Endodermal cell (in vitro differentiated cells): ENCODE results near the gene GABBR1. TPM values are rescaled to one million over a fixed set of nuclear protein-coding genes. Genes with fewer than 3 reads are reported as not detected.

Experiments used
- DNase-seq: peaks from one replicate; pipeline ENCODE4 v3.0.0-alpha.2; 2017
- H3K27ac ChIP-seq: 2 replicates; pipeline ENCODE4 v1.5.1; 2013; ENCODE audit warnings: mild to moderate bottlenecking, low read depth, low read length, moderate library complexity
- H3K27me3 ChIP-seq: 2 replicates; pipeline ENCODE4 v1.6.1; 2013; ENCODE audit warnings: mild to moderate bottlenecking, low read length, moderate library complexity; ENCODE audit not compliant: insufficient read depth, control insufficient read depth, poor library complexity, severe bottlenecking
- H3K36me3 ChIP-seq: 2 replicates; pipeline ENCODE4 v1.7.0; 2013; ENCODE audit warnings: mild to moderate bottlenecking, low read length, moderate library complexity; ENCODE audit not compliant: control insufficient read depth, insufficient read depth
- H3K4me1 ChIP-seq: one replicate; pipeline ENCODE4 v1.7.0; 2013; ENCODE audit warnings: low read length; ENCODE audit not compliant: control insufficient read depth, insufficient read depth
- H3K4me3 ChIP-seq: 2 replicates; pipeline ENCODE4 v1.5.1; 2013; ENCODE audit warnings: mild to moderate bottlenecking, low read length, moderate library complexity
- H3K9ac ChIP-seq: 2 replicates; pipeline ENCODE4 v1.6.1; 2013; ENCODE audit warnings: mild to moderate bottlenecking, low read length, moderate library complexity; ENCODE audit not compliant: poor library complexity, severe bottlenecking; ENCODE audit errors: extremely low read depth
- H3K9me3 ChIP-seq: 2 replicates; pipeline ENCODE4 v1.6.1; 2013; ENCODE audit warnings: mild to moderate bottlenecking, low read length, moderate library complexity; ENCODE audit not compliant: control insufficient read depth
- H3K27ac Mint-ChIP-seq: 2 replicates; pipeline ENCODE4 v1.8.0; 2020; ENCODE audit warnings: mixed read lengths
- H3K27me3 Mint-ChIP-seq: 2 replicates; pipeline ENCODE4 v1.8.0; 2021; ENCODE audit warnings: mild to moderate bottlenecking, mixed read lengths; ENCODE audit not compliant: insufficient read depth
- H3K36me3 Mint-ChIP-seq: 2 replicates; pipeline ENCODE4 v1.8.0; 2020; ENCODE audit warnings: low read depth, mixed read lengths
- H3K4me1 Mint-ChIP-seq: 2 replicates; pipeline ENCODE4 v1.8.0; 2020; ENCODE audit warnings: mixed read lengths
- H3K4me3 Mint-ChIP-seq: 2 replicates; pipeline ENCODE4 v1.8.0; 2020; ENCODE audit warnings: mild to moderate bottlenecking, moderate library complexity, mixed read lengths
- H3K9me3 Mint-ChIP-seq: 2 replicates; pipeline ENCODE4 v1.8.0; 2020; ENCODE audit warnings: mild to moderate bottlenecking, mixed read lengths
- WGBS, 2 experiments: methylation state at CpG; one replicate each; pipeline versions ENCODE4 v1.1.5 to v1.1.7; 2013; ENCODE audit warnings: missing lambda C conversion rate in 2 of 2, mixed read lengths in 1 of 2; ENCODE audit not compliant: insufficient coverage in 1 of 2, insufficient read length in 1 of 2; 5-methylcytosine and 5-hydroxymethylcytosine counted together
- total RNA-seq, 2 donors: library from RNA; stranded (reverse); fragmentation: NEBNext Ultra II Directional in 1 of 2; extraction: Animal tissue kit (Norgen Biotek cat#: 25700) in 1 of 2; gene quantifications; 2 replicates in 1 of 2; 3 replicates in 1 of 2; pipeline ENCODE4 v1.2.1, GENCODE V29; 2021
- TF ChIP-seq, protein P1 (sequence below): fragments of 200-600 bp; sonication (generic); conservative IDR thresholded peaks from 2 replicates; pipeline ENCODE4 v1.5.0; 2021; ENCODE audit warnings: antibody characterized with exemption, mild to moderate bottlenecking

The GABBR1 gene
- total RNA-seq, 2 donors from 2014 or later, result 81.8 to 99.1 TPM

DNA sequence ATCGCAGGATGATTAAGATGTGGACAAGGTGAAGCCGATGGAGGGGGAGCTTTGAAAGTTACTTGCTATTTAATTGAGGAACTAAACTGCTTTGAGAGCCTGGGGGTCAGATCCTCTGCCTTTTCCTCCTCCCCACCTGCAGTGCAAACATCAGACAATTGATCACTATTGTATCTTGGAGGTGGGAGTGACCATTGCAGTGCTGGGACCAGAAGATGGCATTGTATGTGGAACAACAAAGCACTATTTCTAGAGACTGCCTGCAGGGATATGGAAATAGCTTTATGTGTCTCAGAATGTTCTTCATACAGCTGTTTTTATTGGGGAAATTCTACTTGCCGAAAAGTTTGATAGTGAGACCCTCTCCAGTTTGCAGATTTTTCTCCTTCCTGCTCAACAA is 28.1 kb upstream of the GABBR1 start:
- TF ChIP-seq, protein P1, sequence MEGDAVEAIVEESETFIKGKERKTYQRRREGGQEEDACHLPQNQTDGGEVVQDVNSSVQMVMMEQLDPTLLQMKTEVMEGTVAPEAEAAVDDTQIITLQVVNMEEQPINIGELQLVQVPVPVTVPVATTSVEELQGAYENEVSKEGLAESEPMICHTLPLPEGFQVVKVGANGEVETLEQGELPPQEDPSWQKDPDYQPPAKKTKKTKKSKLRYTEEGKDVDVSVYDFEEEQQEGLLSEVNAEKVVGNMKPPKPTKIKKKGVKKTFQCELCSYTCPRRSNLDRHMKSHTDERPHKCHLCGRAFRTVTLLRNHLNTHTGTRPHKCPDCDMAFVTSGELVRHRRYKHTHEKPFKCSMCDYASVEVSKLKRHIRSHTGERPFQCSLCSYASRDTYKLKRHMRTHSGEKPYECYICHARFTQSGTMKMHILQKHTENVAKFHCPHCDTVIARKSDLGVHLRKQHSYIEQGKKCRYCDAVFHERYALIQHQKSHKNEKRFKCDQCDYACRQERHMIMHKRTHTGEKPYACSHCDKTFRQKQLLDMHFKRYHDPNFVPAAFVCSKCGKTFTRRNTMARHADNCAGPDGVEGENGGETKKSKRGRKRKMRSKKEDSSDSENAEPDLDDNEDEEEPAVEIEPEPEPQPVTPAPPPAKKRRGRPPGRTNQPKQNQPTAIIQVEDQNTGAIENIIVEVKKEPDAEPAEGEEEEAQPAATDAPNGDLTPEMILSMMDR, result no peak
- Histone ChIP-seq H3K9ac (no peak overlapping the region), H3K27ac (no peak overlapping the region), H3K4me1 (no peaks in the 10 kb centered on the region), H3K4me3 (no peak overlapping the region), H3K9me3 (no peaks in the 10 kb centered on the region), H3K36me3 (no peaks in the 10 kb centered on the region), H3K27me3 (peaks cover 38% of the 10 kb centered on the region)
- H3K36me3 Mint-ChIP-seq, result no peaks in the 10 kb centered on the region
- peaks cover 35% of the 10 kb centered on the region for H3K27me3 Mint-ChIP-seq
- no peaks in the 10 kb centered on the region for H3K9me3 Mint-ChIP-seq
- H3K27ac Mint-ChIP-seq, result peak overlapping the region; percentile 93
- H3K4me3 Mint-ChIP-seq, result no peak overlapping the region
- DNase-seq, result no peak
- peaks cover 25% of the 10 kb centered on the region for H3K4me1 Mint-ChIP-seq
- 72 to 88% methylated on average over 2 to 3 of the region's 3 CpGs for WGBS, 2 experiments

DNA sequence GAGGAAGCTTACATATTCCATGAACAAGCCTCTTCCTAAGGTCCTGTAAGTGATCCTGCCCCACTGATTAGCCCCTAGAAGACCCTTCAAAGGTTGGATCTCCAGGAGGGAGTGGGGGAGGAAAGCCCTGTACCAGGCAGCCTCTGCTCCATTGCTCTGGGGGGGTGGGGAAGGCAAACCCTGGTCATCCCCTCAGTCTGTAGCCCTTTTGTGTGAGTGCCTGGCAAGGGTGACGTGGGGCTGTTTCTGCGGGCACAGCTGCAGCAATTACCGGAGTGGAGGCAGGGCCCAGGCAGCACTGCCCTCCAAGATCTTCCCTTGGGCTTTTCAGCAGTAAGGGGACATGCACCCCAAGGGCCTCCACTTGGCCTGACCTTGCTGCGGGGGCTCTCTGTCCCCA is 23.8 kb upstream of the GABBR1 start, which contains the start of gene MOG:
TSS of gene MOG (plus strand) at position 295 of the 400 bp plus-strand sequence. CDS start 118 bp downstream, outside the sequence.
- Histone ChIP-seq H3K4me3 (no peak within 1 kb of the TSS), H3K36me3 (no peaks in the 10 kb centered on the region), H3K9me3 (no peaks in the 10 kb centered on the region), H3K27ac (no peak within 1 kb of the TSS), H3K4me1 (no peaks in the 10 kb centered on the region), H3K9ac (no peak within 1 kb of the TSS), H3K27me3 (peaks cover 52% of the 10 kb centered on the region)
- no peak for DNase-seq
- Mint-ChIP-seq H3K4me3 (no peak within 1 kb of the TSS), H3K27ac (no peak within 1 kb of the TSS), H3K36me3 (no peaks in the 10 kb centered on the region), H3K27me3 (peaks cover 39% of the 10 kb centered on the region), H3K4me1 (peaks cover 27% of the 10 kb centered on the region), H3K9me3 (no peaks in the 10 kb centered on the region)
- 86 to 100% methylated on average over 3 to 4 of the region's 4 CpGs for WGBS, 2 experiments
- TF ChIP-seq, protein P1, result no peak

DNA sequence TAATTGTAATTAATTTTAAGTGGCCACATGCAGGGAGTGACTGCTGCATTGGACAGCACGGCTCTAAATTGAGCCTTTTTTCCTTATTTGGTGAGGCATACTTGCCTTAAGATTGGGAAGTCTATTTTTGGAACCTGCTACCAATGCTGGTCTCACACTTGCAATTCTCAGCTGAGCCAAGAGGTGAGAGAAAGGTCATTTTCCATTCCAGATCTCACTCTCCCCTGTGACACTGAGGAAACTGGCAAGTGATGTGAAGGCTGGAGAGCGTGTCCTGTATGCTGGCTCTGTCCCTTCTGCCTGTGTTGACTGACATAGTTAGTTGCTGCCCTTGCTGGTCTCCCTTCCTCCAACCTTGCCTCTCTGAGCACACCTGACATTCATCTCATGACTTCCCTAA is 23.2 kb upstream of the GABBR1 start:
- Histone ChIP-seq H3K4me3 (no peak overlapping the region), H3K36me3 (no peaks in the 10 kb centered on the region), H3K9me3 (no peaks in the 10 kb centered on the region), H3K27me3 (peaks cover 52% of the 10 kb centered on the region), H3K27ac (no peak overlapping the region), H3K4me1 (no peaks in the 10 kb centered on the region), H3K9ac (no peak overlapping the region)
- Mint-ChIP-seq H3K27ac (no peak overlapping the region), H3K9me3 (no peaks in the 10 kb centered on the region), H3K27me3 (peaks cover 39% of the 10 kb centered on the region), H3K4me1 (peaks cover 27% of the 10 kb centered on the region), H3K4me3 (no peak overlapping the region), H3K36me3 (no peaks in the 10 kb centered on the region)
- TF ChIP-seq, protein P1, result no peak
- DNase-seq, result no peak
- WGBS, 2 experiments, result 78 to 90% methylated on average over 1 to 2 of the region's 2 CpGs
